GM18499 (cell line): ENCODE results near the gene SOX18.

Experiments
- ATAC-seq: cut with Tn5 transposase; IDR thresholded peaks from one replicate; pipeline ENCODE4 v1.9.1; 2021; ENCODE audit warnings: moderate number of reproducible peaks; ENCODE audit not compliant: insufficient read depth, unreplicated experiment

SOX18 gene

GRCh38 chr20:64080813-64081623 is 31.6 kb upstream of the SOX18 start:
- no peak for ATAC-seq

- ATAC-seq, result no peak
Measured at GRCh38 chr20:64080013-64080812, 30.8 kb upstream of the SOX18 start, which contains the start of gene OPRL1. TSS of gene OPRL1 (plus strand) at chr20:64080082. CDS start at chr20:64092721, 12,639 bp downstream.

GRCh38 chr20:64079273-64080012 is 30.0 kb upstream of the SOX18 start, which contains the start of gene RGS19:
TSS of gene RGS19 (minus strand) at chr20:64079518. CDS start at chr20:64076886, 2,632 bp downstream.
- no peak for ATAC-seq

- no peak for ATAC-seq
Measured at GRCh38 chr20:64078934-64079272, 29.5 kb upstream of the SOX18 start.

GRCh38 chr20:64077876-64078551 is 28.6 kb upstream of the SOX18 start:
- ATAC-seq, result no peak

- ATAC-seq, result no peak
Measured at GRCh38 chr20:64077541-64077875, 28.1 kb upstream of the SOX18 start.

- no peak for ATAC-seq
Measured at GRCh38 chr20:64077094-64077493, 27.7 kb upstream of the SOX18 start.

- ATAC-seq, result no peak
Measured at GRCh38 chr20:64076061-64076997, 26.9 kb upstream of the SOX18 start.

- no peak for ATAC-seq
Measured at GRCh38 chr20:64075556-64075955, 26.1 kb upstream of the SOX18 start.

- no peak for ATAC-seq
Measured at GRCh38 chr20:64074963-64075362, 25.5 kb upstream of the SOX18 start.

GRCh38 chr20:64074184-64074789 is 24.8 kb upstream of the SOX18 start:
- ATAC-seq, result no peak

- ATAC-seq, result no peak
Measured at GRCh38 chr20:64073476-64074183, 24.2 kb upstream of the SOX18 start.

- ATAC-seq, result no peak
Measured at GRCh38 chr20:64072498-64073063, 23.1 kb upstream of the SOX18 start.

- no peak for ATAC-seq
Measured at GRCh38 chr20:64071341-64072332, 22.2 kb upstream of the SOX18 start.

- ATAC-seq, result no peak
Measured at GRCh38 chr20:64070244-64070993, 21.0 kb upstream of the SOX18 start.

GRCh38 chr20:64069614-64070243 is 20.3 kb upstream of the SOX18 start:
- ATAC-seq, result no peak
